HepG2 (cell line): Measurements from ENCODE around the gene METTL1. TPM values are rescaled to one million over a fixed set of nuclear protein-coding genes. Genes with fewer than 3 reads are reported as not detected.

ENCODE experiments used
- ATAC-seq: fragments of 200-7000 bp; cut with Tn5 transposase; 3 replicates; pipeline ENCODE4 v1.9.1; 2020; ENCODE audit warnings: mild to moderate bottlenecking, moderate library complexity
- BruUV-seq: library from RNA; stranded (reverse); fragments of 400-500 nt; replicated peaks from 2 replicates; lab custom pipeline; 2021; lab: Mats Ljungman, UMichigan
- CTCF ChIA-PET: fragments of 300-600 bp; formaldehyde crosslinking; extraction: SDS; loops from one replicate; lab custom pipeline; 2021; ENCODE audit warnings: low total read pairs, inconsistent platforms, low intra/inter-chr PET ratio; lab: Yijun Ruan, JAX
- POLR2A ChIA-PET: fragments of 350-600 bp; sonication (Branson Sonifier 250); formaldehyde crosslinking; loops from one replicate; lab custom pipeline; 2020; ENCODE audit warnings: antibody characterized with exemption, inconsistent platforms; lab: Yijun Ruan, JAX
- DNase-seq: peaks from one replicate; pipeline ENCODE4 v3.0.0-alpha.2; 2015; ENCODE audit warnings: low spot score
- FAIRE-seq: peaks from 3 replicates; lab custom pipeline; 2011; peaks lifted over from hg19 to GRCh38; lab: Jason Lieb, UNC
- H2AFZ ChIP-seq: one replicate; pipeline ENCODE4 v1.6.1; 2011; ENCODE audit warnings: low read length, inconsistent platforms
- H3K27ac ChIP-seq: fragments of 300-600 bp; 3 replicates; pipeline ENCODE4 v1.8.0; 2011; ENCODE audit warnings: mixed run types, mild to moderate bottlenecking, mixed read lengths, low read length, inconsistent platforms; ENCODE audit not compliant: insufficient read depth; ENCODE audit errors: extremely low read length
- H3K27me3 ChIP-seq, 2 experiments: fragments of 200-600 bp in 1 of 2; 2 replicates in 1 of 2; 3 replicates in 1 of 2; pipeline versions ENCODE4 v1.6.0 to v1.8.0; 2011; ENCODE audit warnings: low read length in 2 of 2, mild to moderate bottlenecking in 2 of 2, moderate library complexity in 2 of 2, inconsistent platforms in 1 of 2; ENCODE audit not compliant: insufficient read depth in 2 of 2, control insufficient read depth in 1 of 2
- H3K36me3 ChIP-seq, 2 experiments: fragments of 200-600 bp in 1 of 2; replicated peaks in 1 of 2; 2 replicates in 1 of 2; 3 replicates in 1 of 2; pipeline versions ENCODE4 v1.5.1 to v1.8.0; 2011; ENCODE audit warnings: low read length in 2 of 2, inconsistent platforms in 1 of 2; ENCODE audit not compliant: insufficient read depth in 2 of 2, control insufficient read depth in 1 of 2
- H3K4me1 ChIP-seq: 2 replicates; pipeline ENCODE4 v1.5.1; 2012; ENCODE audit warnings: low read length, inconsistent platforms; ENCODE audit not compliant: insufficient read depth
- H3K4me2 ChIP-seq: 2 replicates; pipeline ENCODE4 v1.6.0; 2011; ENCODE audit warnings: low read depth, low read length, inconsistent platforms
- H3K4me3 ChIP-seq, 3 experiments: fragments of 200-600 bp in 1 of 3; sonication (generic), shearing (Covaris generic) in 1 of 3; replicated peaks in 1 of 3; 2 replicates each; pipeline ENCODE4 v1.5.1; 2011 to 2016; ENCODE audit warnings: low read length in 3 of 3, inconsistent platforms in 2 of 3, low read depth in 2 of 3, mild to moderate bottlenecking in 2 of 3, control low read depth in 1 of 3, mixed read lengths in 1 of 3; ENCODE audit not compliant: insufficient read depth in 1 of 3
- H3K79me2 ChIP-seq: one replicate; pipeline ENCODE4 v1.6.1; 2011; ENCODE audit warnings: low read length, inconsistent platforms; ENCODE audit not compliant: insufficient read depth
- H3K9ac ChIP-seq: 2 replicates; pipeline ENCODE4 v1.6.0; 2011; ENCODE audit warnings: mild to moderate bottlenecking, low read depth, low read length, inconsistent platforms; ENCODE audit not compliant: insufficient read depth
- H3K9me3 ChIP-seq: 2 replicates; pipeline ENCODE4 v1.5.1; 2012; ENCODE audit warnings: mild to moderate bottlenecking, low read length
- H4K20me1 ChIP-seq: 2 replicates; pipeline ENCODE4 v1.6.0; 2011; ENCODE audit warnings: inconsistent platforms, mild to moderate bottlenecking, low read length, moderate library complexity; ENCODE audit not compliant: insufficient read depth
- CERS6 ChIP-seq: sonication (generic); formaldehyde crosslinking; IDR thresholded peaks from 2 replicates; pipeline ENCODE4 v1.5.0; 2020; ENCODE audit warnings: missing genetic modification reagents
- CREM ChIP-seq, 2 experiments: sonication (generic) in 1 of 2; formaldehyde crosslinking in 1 of 2; IDR thresholded peaks; 2 replicates each; pipeline versions ENCODE4 v1.4.0 to v1.6.1; 2016 to 2020; ENCODE audit warnings: antibody characterized with exemption in 1 of 2, mild to moderate bottlenecking in 1 of 2, missing genetic modification reagents in 1 of 2
- ELF3 ChIP-seq: IDR thresholded peaks from 2 replicates; pipeline ENCODE4 v1.6.1; 2016; ENCODE audit warnings: missing genetic modification reagents, missing compliant biosample characterization
- GATAD1 ChIP-seq: IDR thresholded peaks from 2 replicates; pipeline ENCODE4 v1.6.1; 2016; ENCODE audit warnings: missing genetic modification reagents, missing compliant biosample characterization
- HMG20A ChIP-seq: IDR thresholded peaks from 2 replicates; pipeline ENCODE4 v1.6.1; 2016; ENCODE audit warnings: borderline replicate concordance
- MIER3 ChIP-seq: IDR thresholded peaks from 2 replicates; pipeline ENCODE4 v1.6.1; 2016; ENCODE audit warnings: missing compliant biosample characterization, borderline replicate concordance
- NCOA1 ChIP-seq: sonication (generic); formaldehyde crosslinking; IDR thresholded peaks from 2 replicates; pipeline ENCODE4 v1.9.0; 2021; ENCODE audit warnings: missing genetic modification reagents
- POLR2A ChIP-seq, 2 experiments: IDR thresholded peaks; 2 replicates each; pipeline ENCODE4 v1.6.1; 2011; ENCODE audit warnings: low read depth in 2 of 2, low read length in 2 of 2, mild to moderate bottlenecking in 1 of 2, moderate library complexity in 1 of 2; ENCODE audit not compliant: insufficient read depth in 1 of 2
- POLR2AphosphoS2 ChIP-seq: IDR thresholded peaks from 2 replicates; pipeline ENCODE4 v1.6.1; 2011; ENCODE audit warnings: low read depth, low read length, improper control_type of control experiment
- PTBP1 ChIP-seq: fragments of 200-400 bp; formaldehyde crosslinking; IDR thresholded peaks from 2 replicates; pipeline ENCODE4 v1.6.1; 2018; ENCODE audit warnings: low read length, low read depth; ENCODE audit not compliant: poor library complexity, severe bottlenecking
- THYN1 ChIP-seq: sonication (generic); formaldehyde crosslinking; IDR thresholded peaks from 2 replicates; pipeline ENCODE4 v1.8.1; 2023; ENCODE audit warnings: low read depth, mild to moderate bottlenecking, moderate library complexity, missing genetic modification reagents, borderline replicate concordance
- TOPORS ChIP-seq: sonication (generic); formaldehyde crosslinking; IDR thresholded peaks from 2 replicates; pipeline ENCODE4 v1.8.0; 2023; ENCODE audit warnings: mild to moderate bottlenecking, missing genetic modification reagents
- ZNF10 ChIP-seq: sonication (generic); formaldehyde crosslinking; IDR thresholded peaks from 2 replicates; pipeline ENCODE4 v1.4.0; 2020; ENCODE audit warnings: mild to moderate bottlenecking, low read depth, missing genetic modification reagents, borderline replicate concordance
- ZNF136 ChIP-seq: sonication (generic); formaldehyde crosslinking; IDR thresholded peaks from 2 replicates; pipeline ENCODE4 v1.8.1; 2022; ENCODE audit warnings: low read depth, mild to moderate bottlenecking, moderate library complexity, missing genetic modification reagents
- ZNF18 ChIP-seq: sonication (generic); formaldehyde crosslinking; IDR thresholded peaks from 2 replicates; pipeline ENCODE4 v1.8.0; 2022; ENCODE audit warnings: mild to moderate bottlenecking, missing genetic modification reagents; ENCODE audit not compliant: insufficient replicate concordance
- ZNF263 ChIP-seq: sonication (generic); formaldehyde crosslinking; IDR thresholded peaks from 2 replicates; pipeline ENCODE4 v1.4.0; 2020; ENCODE audit warnings: missing genetic modification reagents
- ZNF276 ChIP-seq: sonication (generic); formaldehyde crosslinking; IDR thresholded peaks from 2 replicates; pipeline ENCODE4 v1.4.0; 2020; ENCODE audit warnings: mild to moderate bottlenecking, low read depth, missing genetic modification reagents
- ZNF678 ChIP-seq: sonication (generic); formaldehyde crosslinking; IDR thresholded peaks from 2 replicates; pipeline ENCODE4 v1.4.0; 2020; ENCODE audit warnings: mild to moderate bottlenecking, missing genetic modification reagents
- ZNF740 ChIP-seq: sonication (generic); formaldehyde crosslinking; IDR thresholded peaks from 2 replicates; pipeline ENCODE4 v1.4.0; 2020; ENCODE audit warnings: missing genetic modification reagents
- ZSCAN29 ChIP-seq: sonication (generic); formaldehyde crosslinking; conservative IDR thresholded peaks from 2 replicates; pipeline ENCODE4 v1.4.0; 2020; ENCODE audit warnings: mild to moderate bottlenecking, missing genetic modification reagents
- WGBS: methylation state at CpG from one replicate; pipeline ENCODE4 v1.1.6; 2017; ENCODE audit warnings: low lambda C conversion rate; 5-methylcytosine and 5-hydroxymethylcytosine counted together
- in situ Hi-C: cut with HindIII; loops from 2 replicates; pipeline ENCODE4 v1.10.0; 2017; ENCODE audit warnings: low pct_unique_long_range_greater_than_20kb; ENCODE audit not compliant: extremely low pct_ligation_motif_present
- intact Hi-C: fragments of 100-400 bp; cut with micrococcal nuclease; formaldehyde crosslinking; loops from one replicate; pipeline ENCODE4 v1.10.0; 2022; ENCODE audit not compliant: unreplicated experiment
- polyA plus RNA-seq, 8 experiments: library from polyadenylated mRNA; depleted of rRNA in 3 of 8; stranded (reverse) in 7 of 8; unstranded in 1 of 8; fragments of >200 nt; fragmentation: Illumina TruSeq in 4 of 8; extraction: Trizol in 4 of 8; gene quantifications; 2 replicates each; pipeline versions ENCODE4 v1.2.1 to v1.2.3, GENCODE V29; 2011 to 2016; ENCODE audit warnings: low read depth in 4 of 8, missing spikeins in 1 of 8, mixed read lengths in 1 of 8; ENCODE audit not compliant: insufficient read depth in 1 of 8
- total RNA-seq, 5 experiments: library from RNA; depleted of rRNA; stranded (reverse); fragments of >200 nt; fragmentation: Illumina TruSeq; extraction: Trizol; gene quantifications; 2 replicates each; pipeline ENCODE4 v1.2.3, GENCODE V29; 2016; ENCODE audit warnings: low read depth in 1 of 5

METTL1 gene
- total and polyA plus RNA-seq, 2 of the 13 experiments (the other 11 are each of a cell fraction or from before 2014, with no cell fraction given) = 34.7 to 36.9 TPM

GRCh38 chr12:57757771-57758170 lies 14.1 kb downstream of the METTL1 start:
- no peak overlapping the region for H3K4me2 ChIP-seq
- no peak overlapping the region for H2AFZ ChIP-seq
- peaks cover 3% of the 10 kb centered on the region for H3K79me2 ChIP-seq
- peaks cover 38% of the 10 kb centered on the region for H3K4me1 ChIP-seq
- WGBS = 93% methylated on average over 4 of the region's 4 CpGs
- in situ Hi-C loops = no loop called here
- FAIRE-seq = no peak
- TF ChIP-seq POLR2AphosphoS2 (no peak), ZSCAN29 (CRISPR knock-in tag) (no peak), ZNF678 (CRISPR knock-in tag) (no peak), ZNF136 (CRISPR knock-in tag) (no peak), CREM (IDR thresholded peaks at IDR 0.05) (no peak), CREM (CRISPR knock-in tag; IDR thresholded peaks at IDR 0.05) (no peak), ZNF740 (no peak), MIER3 (CRISPR knock-in tag) (no peak), POLR2A (IDR thresholded peaks at IDR 0.05; ENCODE audit: insufficient read depth in 1 of 2, low read depth in 2 of 2, low read length in 2 of 2) (no peak), HMG20A (CRISPR knock-in tag) (no peak), ZNF18 (CRISPR knock-in tag) (no peak), GATAD1 (no peak), THYN1 (CRISPR knock-in tag) (no peak), ZNF10 (CRISPR knock-in tag) (no peak), ZNF263 (no peak), TOPORS (CRISPR knock-in tag) (no peak), ZNF276 (no peak), CERS6 (no peak), ELF3 (no peak), NCOA1 (CRISPR knock-in tag) (no peak), PTBP1 (no peak)
- TF ChIP-seq, all 625 proteins: peak for 0
- H3K9me3 ChIP-seq = no peaks in the 10 kb centered on the region
- no peak overlapping the region for H3K4me3 ChIP-seq
- no TSS peak for BruUV-seq
- DNase-seq (no peak), ATAC-seq (no peak)
- no peak overlapping the region for H3K27ac ChIP-seq
- no peaks in the 10 kb centered on the region; a peak in 1 of 5 replicates for H3K36me3 ChIP-seq
- no peak overlapping the region for H3K9ac ChIP-seq
- ChIA-PET CTCF (no interaction called here), POLR2A (interaction anchor here (3.0 kb wide), 1 partner anchor 14 kb away, joined by 14 read pairs; the partner anchor contains the start of genes EEF1AKMT3 and METTL1)
- 0 out of 2 replicates have a peak, but pooled peaks cover 5% of the 10 kb centered on the region for H4K20me1 ChIP-seq
- intact Hi-C loops = no loop called here
- H3K27me3 ChIP-seq = no peaks in the 10 kb centered on the region
